HepG2 (cell line): ENCODE results near the gene MRPL28. TPM values are rescaled to one million over a fixed set of nuclear protein-coding genes. Genes with fewer than 3 reads are reported as not detected.

Experiments used
- ATAC-seq: fragments of 200-7000 bp; cut with Tn5 transposase; 3 replicates; pipeline ENCODE4 v1.9.1; 2020; ENCODE audit warnings: mild to moderate bottlenecking, moderate library complexity
- BruUV-seq: library from RNA; stranded (reverse); fragments of 400-500 nt; replicated peaks from 2 replicates; lab custom pipeline; 2021; lab: Mats Ljungman, UMichigan
- CTCF ChIA-PET: fragments of 300-600 bp; formaldehyde crosslinking; extraction: SDS; loops from one replicate; lab custom pipeline; 2021; ENCODE audit warnings: low total read pairs, inconsistent platforms, low intra/inter-chr PET ratio; lab: Yijun Ruan, JAX
- POLR2A ChIA-PET: fragments of 350-600 bp; sonication (Branson Sonifier 250); formaldehyde crosslinking; loops from one replicate; lab custom pipeline; 2020; ENCODE audit warnings: antibody characterized with exemption, inconsistent platforms; lab: Yijun Ruan, JAX
- DNase-seq: peaks from one replicate; pipeline ENCODE4 v3.0.0-alpha.2; 2015; ENCODE audit warnings: low spot score
- FAIRE-seq: peaks from 3 replicates; lab custom pipeline; 2011; peaks lifted over from hg19 to GRCh38; lab: Jason Lieb, UNC
- H2AFZ ChIP-seq: one replicate; pipeline ENCODE4 v1.6.1; 2011; ENCODE audit warnings: low read length, inconsistent platforms
- H3K27ac ChIP-seq: fragments of 300-600 bp; 3 replicates; pipeline ENCODE4 v1.8.0; 2011; ENCODE audit warnings: mixed run types, mild to moderate bottlenecking, mixed read lengths, low read length, inconsistent platforms; ENCODE audit not compliant: insufficient read depth; ENCODE audit errors: extremely low read length
- H3K27me3 ChIP-seq, 2 experiments: fragments of 200-600 bp in 1 of 2; 2 replicates in 1 of 2; 3 replicates in 1 of 2; pipeline versions ENCODE4 v1.6.0 to v1.8.0; 2011; ENCODE audit warnings: low read length in 2 of 2, mild to moderate bottlenecking in 2 of 2, moderate library complexity in 2 of 2, inconsistent platforms in 1 of 2; ENCODE audit not compliant: insufficient read depth in 2 of 2, control insufficient read depth in 1 of 2
- H3K36me3 ChIP-seq, 2 experiments: fragments of 200-600 bp in 1 of 2; replicated peaks in 1 of 2; 2 replicates in 1 of 2; 3 replicates in 1 of 2; pipeline versions ENCODE4 v1.5.1 to v1.8.0; 2011; ENCODE audit warnings: low read length in 2 of 2, inconsistent platforms in 1 of 2; ENCODE audit not compliant: insufficient read depth in 2 of 2, control insufficient read depth in 1 of 2
- H3K4me1 ChIP-seq: 2 replicates; pipeline ENCODE4 v1.5.1; 2012; ENCODE audit warnings: low read length, inconsistent platforms; ENCODE audit not compliant: insufficient read depth
- H3K4me2 ChIP-seq: 2 replicates; pipeline ENCODE4 v1.6.0; 2011; ENCODE audit warnings: low read depth, low read length, inconsistent platforms
- H3K4me3 ChIP-seq, 3 experiments: fragments of 200-600 bp in 1 of 3; sonication (generic), shearing (Covaris generic) in 1 of 3; replicated peaks in 1 of 3; 2 replicates each; pipeline ENCODE4 v1.5.1; 2011 to 2016; ENCODE audit warnings: low read length in 3 of 3, inconsistent platforms in 2 of 3, low read depth in 2 of 3, mild to moderate bottlenecking in 2 of 3, control low read depth in 1 of 3, mixed read lengths in 1 of 3; ENCODE audit not compliant: insufficient read depth in 1 of 3
- H3K79me2 ChIP-seq: one replicate; pipeline ENCODE4 v1.6.1; 2011; ENCODE audit warnings: low read length, inconsistent platforms; ENCODE audit not compliant: insufficient read depth
- H3K9ac ChIP-seq: 2 replicates; pipeline ENCODE4 v1.6.0; 2011; ENCODE audit warnings: mild to moderate bottlenecking, low read depth, low read length, inconsistent platforms; ENCODE audit not compliant: insufficient read depth
- H3K9me3 ChIP-seq: 2 replicates; pipeline ENCODE4 v1.5.1; 2012; ENCODE audit warnings: mild to moderate bottlenecking, low read length
- H4K20me1 ChIP-seq: 2 replicates; pipeline ENCODE4 v1.6.0; 2011; ENCODE audit warnings: inconsistent platforms, mild to moderate bottlenecking, low read length, moderate library complexity; ENCODE audit not compliant: insufficient read depth
- STAG1 ChIP-seq: sonication (generic); formaldehyde crosslinking; IDR thresholded peaks from 2 replicates; pipeline ENCODE4 v1.4.0; 2020; ENCODE audit warnings: missing genetic modification reagents
- ZNF292 ChIP-seq: sonication (generic); formaldehyde crosslinking; IDR thresholded peaks from 2 replicates; pipeline ENCODE4 v1.8.1; 2022; ENCODE audit warnings: mild to moderate bottlenecking, low read depth, missing genetic modification reagents, borderline replicate concordance
- ZNF367 ChIP-seq: sonication (generic); formaldehyde crosslinking; IDR thresholded peaks from 2 replicates; pipeline ENCODE4 v1.4.0; 2020; ENCODE audit warnings: missing genetic modification reagents, borderline replicate concordance
- WGBS: methylation state at CpG from one replicate; pipeline ENCODE4 v1.1.6; 2017; ENCODE audit warnings: low lambda C conversion rate; 5-methylcytosine and 5-hydroxymethylcytosine counted together
- in situ Hi-C: cut with HindIII; loops from 2 replicates; pipeline ENCODE4 v1.10.0; 2017; ENCODE audit warnings: low pct_unique_long_range_greater_than_20kb; ENCODE audit not compliant: extremely low pct_ligation_motif_present
- intact Hi-C: fragments of 100-400 bp; cut with micrococcal nuclease; formaldehyde crosslinking; loops from one replicate; pipeline ENCODE4 v1.10.0; 2022; ENCODE audit not compliant: unreplicated experiment
- polyA plus RNA-seq, 8 experiments: library from polyadenylated mRNA; depleted of rRNA in 3 of 8; stranded (reverse) in 7 of 8; unstranded in 1 of 8; fragments of >200 nt; fragmentation: Illumina TruSeq in 4 of 8; extraction: Trizol in 4 of 8; gene quantifications; 2 replicates each; pipeline versions ENCODE4 v1.2.1 to v1.2.3, GENCODE V29; 2011 to 2016; ENCODE audit warnings: low read depth in 4 of 8, missing spikeins in 1 of 8, mixed read lengths in 1 of 8; ENCODE audit not compliant: insufficient read depth in 1 of 8
- total RNA-seq, 5 experiments: library from RNA; depleted of rRNA; stranded (reverse); fragments of >200 nt; fragmentation: Illumina TruSeq; extraction: Trizol; gene quantifications; 2 replicates each; pipeline ENCODE4 v1.2.3, GENCODE V29; 2016; ENCODE audit warnings: low read depth in 1 of 5
- TF ChIP-seq, protein P1 (sequence below): sonication (generic); formaldehyde crosslinking; IDR thresholded peaks from 2 replicates; pipeline ENCODE4 v1.4.0; 2020; ENCODE audit warnings: missing genetic modification reagents, mild to moderate bottlenecking, borderline replicate concordance
- TF ChIP-seq, protein P2 (sequence below): sonication (generic); formaldehyde crosslinking; IDR thresholded peaks from 2 replicates; pipeline ENCODE4 v1.5.0; 2020; ENCODE audit warnings: mild to moderate bottlenecking, missing genetic modification reagents, moderate library complexity

The MRPL28 gene
- total and polyA plus RNA-seq, 2 of the 13 experiments (the other 11 are each of a cell fraction or from before 2014, with no cell fraction given) = 114 to 135 TPM

DNA sequence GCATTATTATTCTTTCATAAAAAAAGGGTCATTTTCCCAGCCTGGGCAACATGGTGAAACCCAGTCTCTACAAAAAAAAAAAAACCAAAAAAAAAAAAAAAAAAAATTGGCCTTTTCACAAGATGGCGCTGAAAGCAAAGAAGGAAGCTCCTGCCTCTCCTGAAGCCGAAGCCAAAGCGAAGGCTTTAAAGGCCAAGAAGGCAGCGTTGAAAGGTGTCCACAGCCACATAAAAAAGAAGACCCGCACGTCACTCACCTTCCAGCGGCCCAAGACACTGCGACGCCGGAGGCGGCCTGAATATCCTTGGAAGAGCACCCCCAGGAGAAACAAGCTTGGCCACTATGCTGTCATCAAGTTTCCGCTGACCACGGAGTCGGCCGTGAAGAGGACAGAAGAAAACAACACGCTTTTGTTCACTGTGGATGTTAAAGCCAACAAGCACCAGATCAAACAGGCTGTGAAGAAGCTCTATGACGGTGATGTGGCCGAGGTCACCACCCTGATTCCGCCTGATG is 16.4 kb upstream of the MRPL28 start:
- TF ChIP-seq, protein P1, sequence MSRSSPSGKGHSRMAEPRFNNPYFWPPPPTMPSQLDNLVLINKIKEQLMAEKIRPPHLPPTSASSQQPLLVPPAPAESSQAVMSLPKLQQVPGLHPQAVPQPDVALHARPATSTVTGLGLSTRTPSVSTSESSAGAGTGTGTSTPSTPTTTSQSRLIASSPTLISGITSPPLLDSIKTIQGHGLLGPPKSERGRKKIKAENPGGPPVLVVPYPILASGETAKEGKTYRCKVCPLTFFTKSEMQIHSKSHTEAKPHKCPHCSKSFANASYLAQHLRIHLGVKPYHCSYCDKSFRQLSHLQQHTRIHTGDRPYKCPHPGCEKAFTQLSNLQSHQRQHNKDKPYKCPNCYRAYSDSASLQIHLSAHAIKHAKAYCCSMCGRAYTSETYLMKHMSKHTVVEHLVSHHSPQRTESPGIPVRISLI (CRISPR knock-in tag) = peak; percentile 87
- TF ChIP-seq ZNF292 (CRISPR knock-in tag) (no peak), STAG1 (CRISPR knock-in tag) (peak; percentile 30), ZNF367 (CRISPR knock-in tag) (no peak)
- TF ChIP-seq, protein P2, sequence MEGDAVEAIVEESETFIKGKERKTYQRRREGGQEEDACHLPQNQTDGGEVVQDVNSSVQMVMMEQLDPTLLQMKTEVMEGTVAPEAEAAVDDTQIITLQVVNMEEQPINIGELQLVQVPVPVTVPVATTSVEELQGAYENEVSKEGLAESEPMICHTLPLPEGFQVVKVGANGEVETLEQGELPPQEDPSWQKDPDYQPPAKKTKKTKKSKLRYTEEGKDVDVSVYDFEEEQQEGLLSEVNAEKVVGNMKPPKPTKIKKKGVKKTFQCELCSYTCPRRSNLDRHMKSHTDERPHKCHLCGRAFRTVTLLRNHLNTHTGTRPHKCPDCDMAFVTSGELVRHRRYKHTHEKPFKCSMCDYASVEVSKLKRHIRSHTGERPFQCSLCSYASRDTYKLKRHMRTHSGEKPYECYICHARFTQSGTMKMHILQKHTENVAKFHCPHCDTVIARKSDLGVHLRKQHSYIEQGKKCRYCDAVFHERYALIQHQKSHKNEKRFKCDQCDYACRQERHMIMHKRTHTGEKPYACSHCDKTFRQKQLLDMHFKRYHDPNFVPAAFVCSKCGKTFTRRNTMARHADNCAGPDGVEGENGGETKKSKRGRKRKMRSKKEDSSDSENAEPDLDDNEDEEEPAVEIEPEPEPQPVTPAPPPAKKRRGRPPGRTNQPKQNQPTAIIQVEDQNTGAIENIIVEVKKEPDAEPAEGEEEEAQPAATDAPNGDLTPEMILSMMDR = peak; percentile 22; the same call in 1 of the 2 replicates
- no peak for DNase-seq
- H3K4me3 ChIP-seq = no peak overlapping the region
- intact Hi-C loops (no loop called here), in situ Hi-C loops (no loop called here)
- H3K27ac ChIP-seq = no peak overlapping the region
- no peak overlapping the region for H3K4me2 ChIP-seq
- no peak for ATAC-seq
- no TSS peak for BruUV-seq
- H3K9ac ChIP-seq = no peak overlapping the region
- H3K79me2 ChIP-seq = no peaks in the 10 kb centered on the region
- 95% methylated on average over 19 of the region's 19 CpGs for WGBS
- H4K20me1 ChIP-seq = no peaks in the 10 kb centered on the region
- FAIRE-seq = no peak
- no peaks in the 10 kb centered on the region for H3K27me3 ChIP-seq
- peaks cover 21% of the 10 kb centered on the region for H3K4me1 ChIP-seq
- no peaks in the 10 kb centered on the region for H3K9me3 ChIP-seq
- H2AFZ ChIP-seq = no peak overlapping the region
- H3K36me3 ChIP-seq = no peaks in the 10 kb centered on the region
- ChIA-PET POLR2A (no interaction called here), CTCF (no interaction called here)
